Cardiac fibroblast (primary cell): ENCODE results near the gene MTF1.
A peak's percentile ranks its signal among the peaks of the same experiment; 100 is the strongest.

Experiments used
- DNase-seq, 2 donors: peaks; one replicate each; pipeline versions ENCODE4 v3.0.0 to v3.0.0-alpha.2; 2010; ENCODE audit warnings: low read depth in 2 of 2
- H3K4me3 ChIP-seq, 2 donors: replicated peaks in 1 of 2; 1 replicate in 1 of 2; 2 replicates in 1 of 2; pipeline ENCODE4 v1.5.1; 2011; ENCODE audit warnings: low read depth in 2 of 2, low read length in 2 of 2, mild to moderate bottlenecking in 2 of 2, moderate library complexity in 1 of 2
- TF ChIP-seq, protein P1 (sequence below): IDR thresholded peaks from one replicate; pipeline ENCODE4 v1.5.1; 2011; ENCODE audit warnings: low read depth, mild to moderate bottlenecking, low read length, inconsistent platforms

The MTF1 gene

GRCh38 chr1:37795340-37796125, 63.9 kb downstream of the MTF1 start:
- no peak overlapping the region for H3K4me3 ChIP-seq
- peak; percentile 55 to 56 for DNase-seq
- TF ChIP-seq, protein P1, sequence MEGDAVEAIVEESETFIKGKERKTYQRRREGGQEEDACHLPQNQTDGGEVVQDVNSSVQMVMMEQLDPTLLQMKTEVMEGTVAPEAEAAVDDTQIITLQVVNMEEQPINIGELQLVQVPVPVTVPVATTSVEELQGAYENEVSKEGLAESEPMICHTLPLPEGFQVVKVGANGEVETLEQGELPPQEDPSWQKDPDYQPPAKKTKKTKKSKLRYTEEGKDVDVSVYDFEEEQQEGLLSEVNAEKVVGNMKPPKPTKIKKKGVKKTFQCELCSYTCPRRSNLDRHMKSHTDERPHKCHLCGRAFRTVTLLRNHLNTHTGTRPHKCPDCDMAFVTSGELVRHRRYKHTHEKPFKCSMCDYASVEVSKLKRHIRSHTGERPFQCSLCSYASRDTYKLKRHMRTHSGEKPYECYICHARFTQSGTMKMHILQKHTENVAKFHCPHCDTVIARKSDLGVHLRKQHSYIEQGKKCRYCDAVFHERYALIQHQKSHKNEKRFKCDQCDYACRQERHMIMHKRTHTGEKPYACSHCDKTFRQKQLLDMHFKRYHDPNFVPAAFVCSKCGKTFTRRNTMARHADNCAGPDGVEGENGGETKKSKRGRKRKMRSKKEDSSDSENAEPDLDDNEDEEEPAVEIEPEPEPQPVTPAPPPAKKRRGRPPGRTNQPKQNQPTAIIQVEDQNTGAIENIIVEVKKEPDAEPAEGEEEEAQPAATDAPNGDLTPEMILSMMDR = no peak

DNA sequence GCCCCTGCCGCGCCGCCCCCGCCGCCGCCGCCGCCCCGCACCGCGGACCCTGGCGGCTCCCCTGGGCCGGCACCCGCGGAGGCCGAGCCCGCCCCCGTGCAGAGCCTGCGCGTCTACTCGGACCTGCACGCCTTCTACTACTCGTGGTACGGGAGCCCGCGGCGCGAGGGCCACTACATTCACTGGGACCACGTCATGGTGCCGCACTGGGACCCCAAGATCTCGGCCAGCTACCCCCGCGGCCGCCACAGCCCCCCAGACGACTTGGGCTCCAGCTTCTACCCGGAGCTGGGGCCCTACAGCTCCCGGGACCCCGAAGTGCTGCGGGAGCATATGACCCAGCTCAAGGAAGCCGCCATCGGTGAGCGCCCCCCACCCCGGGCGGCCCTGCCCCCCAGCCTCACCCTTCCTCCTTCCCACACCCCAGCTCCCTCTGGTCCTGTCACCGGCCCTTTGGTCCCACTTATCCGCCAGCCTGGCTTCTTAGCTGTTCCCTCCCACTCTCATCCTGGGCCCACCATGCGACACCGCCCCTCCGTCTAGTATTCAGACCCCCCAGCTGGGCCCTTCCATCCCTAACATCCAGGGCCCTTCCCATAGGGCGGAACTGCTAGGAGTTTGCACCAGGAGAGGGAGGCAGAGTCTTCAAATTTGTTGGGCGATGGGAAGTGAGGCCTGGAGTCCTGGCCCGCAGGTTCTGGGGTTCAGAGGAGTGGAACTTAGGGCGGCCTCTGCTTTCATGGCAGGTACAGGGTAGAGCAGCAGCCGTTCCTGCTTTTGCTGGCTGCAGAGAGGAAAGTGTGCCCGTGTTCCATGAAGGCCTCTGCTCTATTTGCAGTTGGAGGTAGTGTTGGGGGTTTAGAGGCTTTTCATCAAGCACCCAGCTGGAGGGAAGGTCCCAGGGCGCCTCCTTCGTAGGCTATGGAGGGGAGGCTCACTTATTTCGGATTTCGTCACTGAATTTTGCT, 64.7 kb downstream of the MTF1 start:
- no peak overlapping the region for H3K4me3 ChIP-seq
- TF ChIP-seq, protein P1 = no peak
- DNase-seq = no peak

DNA sequence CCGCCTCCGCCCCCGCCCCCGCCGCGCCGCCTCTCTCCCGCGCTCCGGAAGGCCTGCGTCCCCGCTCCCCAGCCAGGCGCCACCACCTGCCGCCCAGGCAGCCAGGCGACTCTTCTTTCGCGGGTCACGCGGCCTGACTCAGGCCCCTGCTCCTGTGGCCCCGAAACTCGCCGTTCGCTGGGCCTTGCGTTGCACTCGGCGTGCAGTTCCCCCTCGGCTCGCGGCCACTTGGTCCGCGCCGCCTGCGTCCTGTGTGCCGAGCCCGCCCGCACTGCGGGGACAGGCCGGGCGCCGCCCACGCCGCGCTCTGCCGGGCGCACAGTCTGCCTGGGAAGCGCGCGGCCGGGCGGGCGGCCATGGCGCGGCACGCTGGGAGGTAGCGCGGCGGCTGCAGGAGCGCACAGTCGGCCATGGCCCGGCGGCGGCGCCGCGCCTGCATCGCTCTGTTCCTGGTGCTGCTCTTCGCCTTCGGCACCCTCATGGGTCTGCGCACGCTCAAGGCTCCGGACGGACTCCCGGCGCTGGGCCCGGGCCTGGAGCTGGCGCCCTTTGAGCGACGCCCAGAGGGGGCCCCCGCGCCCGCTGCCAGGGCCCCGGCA, 65.5 kb downstream of the MTF1 start, which contains the start of gene MANEAL:
Gene MANEAL, plus strand, starts transcription at position 75 of the 599 bp plus-strand sequence. Its CDS starts 336 bp downstream, at position 411.
- TF ChIP-seq, protein P1 = no peak
- peak within 1 kb of the TSS; percentile 47 to 52 for H3K4me3 ChIP-seq
- DNase-seq = peak; percentile 41 to 62

DNA sequence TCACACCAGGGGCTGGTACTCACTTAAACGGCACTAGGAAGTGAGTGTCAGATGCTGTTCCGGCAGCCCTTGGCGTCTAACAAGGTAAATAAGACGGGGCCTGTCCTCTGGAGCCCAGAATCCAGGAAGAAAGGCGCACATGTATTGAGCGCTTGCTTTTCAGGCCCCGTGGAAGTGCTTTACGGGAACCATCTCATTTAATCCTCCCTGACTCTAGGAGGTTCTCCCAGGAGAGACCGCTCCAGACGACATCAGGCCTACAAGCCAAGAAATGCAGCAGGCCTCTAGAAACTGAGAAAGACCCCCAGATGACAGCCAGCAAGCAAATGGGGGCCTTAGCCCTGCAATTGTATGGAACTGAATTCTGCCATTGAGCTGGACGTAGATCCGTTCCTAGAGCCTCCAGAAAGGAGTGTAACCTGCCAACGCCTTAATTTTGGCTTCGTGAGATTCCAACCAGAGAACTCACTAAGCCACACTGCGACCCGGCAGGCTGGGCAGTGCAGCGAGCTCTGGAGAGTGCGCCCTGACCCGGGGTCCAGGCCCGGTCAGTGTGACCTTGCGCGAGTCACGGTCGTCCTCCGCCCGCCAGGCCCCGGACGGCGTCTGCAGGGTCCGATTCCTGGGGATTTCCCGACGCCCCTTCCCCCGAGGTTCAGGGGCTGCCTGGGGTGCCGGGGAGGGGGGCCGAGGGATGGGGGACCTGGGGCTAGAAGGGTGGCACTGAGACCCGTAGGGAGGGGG, 66.3 kb downstream of the MTF1 start:
- no peak for DNase-seq
- no peak overlapping the region for H3K4me3 ChIP-seq
- TF ChIP-seq, protein P1 = no peak

GRCh38 chr1:37782491-37782890, 76.9 kb downstream of the MTF1 start:
- no peak for DNase-seq
- TF ChIP-seq, protein P1 = no peak
- H3K4me3 ChIP-seq = no peak overlapping the region

- TF ChIP-seq, protein P1 = no peak
- DNase-seq = no peak
- H3K4me3 ChIP-seq = no peak overlapping the region
These were observed 80.7 kb downstream of the MTF1 start for GRCh38 chr1:37778654-37779053.
